Kidney (tissue), 14 donors: Measurements from ENCODE around the gene ADARB1. TPM values are rescaled to one million over a fixed set of nuclear protein-coding genes. Genes with fewer than 3 reads are reported as not detected.

Experiments used
- DNase-seq, 5 donors: peaks; one replicate each; pipeline ENCODE4 v3.0.0-alpha.2; 2013 to 2020
- FAIRE-seq: peaks from 2 replicates; lab custom pipeline; 2012; peaks lifted over from hg19 to GRCh38; lab: Jason Lieb, UNC
- H3K27ac ChIP-seq, 2 donors: one replicate each; pipeline ENCODE4 v1.7.0; 2013; ENCODE audit warnings: low read depth in 2 of 2, low read length in 2 of 2, inconsistent platforms in 1 of 2
- H3K27me3 ChIP-seq: one replicate; pipeline ENCODE4 v1.7.1; 2013; ENCODE audit warnings: low read length, inconsistent platforms; ENCODE audit not compliant: control insufficient read depth, insufficient read depth
- H3K36me3 ChIP-seq, 3 donors: one replicate each; pipeline versions ENCODE4 v1.7.0 to v1.7.1; 2013; ENCODE audit warnings: low read length in 3 of 3, control low read depth in 1 of 3, inconsistent platforms in 1 of 3; ENCODE audit not compliant: insufficient read depth in 3 of 3, control insufficient read depth in 2 of 3
- H3K4me1 ChIP-seq, 3 donors: one replicate each; pipeline versions ENCODE4 v1.7.0 to v1.7.1; 2013; ENCODE audit warnings: low read length in 3 of 3, inconsistent platforms in 1 of 3, low read depth in 1 of 3; ENCODE audit not compliant: control insufficient read depth in 2 of 3, insufficient read depth in 2 of 3
- H3K4me3 ChIP-seq, 3 donors: one replicate each; pipeline versions ENCODE4 v1.7.0 to v1.8.1; 2013; ENCODE audit warnings: low read length in 3 of 3, control low read depth in 1 of 3, inconsistent platforms in 1 of 3
- H3K9ac ChIP-seq, 3 donors: one replicate each; pipeline versions ENCODE4 v1.7.0 to v1.7.1; 2013; ENCODE audit warnings: low read length in 3 of 3, control low read depth in 1 of 3, inconsistent platforms in 1 of 3
- H3K9me3 ChIP-seq, 3 donors: one replicate each; pipeline versions ENCODE4 v1.7.0 to v1.7.1; 2013; ENCODE audit warnings: low read length in 3 of 3, control low read depth in 1 of 3, inconsistent platforms in 1 of 3; ENCODE audit not compliant: control insufficient read depth in 2 of 3, insufficient read depth in 1 of 3
- CTCF ChIP-seq: IDR thresholded peaks from 3 replicates; pipeline ENCODE4 v1.5.1; 2012; ENCODE audit warnings: mild to moderate bottlenecking, moderate library complexity, borderline replicate concordance; ENCODE audit not compliant: insufficient read depth; ENCODE audit errors: extremely low read depth
- intact Hi-C: fragments of 100-400 bp; cut with DNase I; formaldehyde crosslinking; loops from one replicate; pipeline ENCODE4 v1.11.1; 2022
- polyA plus RNA-seq: library from polyadenylated mRNA; stranded (reverse); fragments of 350-450 nt; fragmentation: Illumina TruSeq; extraction: RNeasy Lipid Tissue Mini Kit (QIAGEN cat#74804); gene quantifications from one replicate; pipeline ENCODE4 v1.2.3, GENCODE V29; 2014; ENCODE audit warnings: low read depth, low replicate concordance; ENCODE audit not compliant: insufficient read depth
- total RNA-seq: library from RNA; stranded (reverse); fragmentation: NEBNext Ultra II Directional; extraction: Animal tissue kit (Norgen Biotek cat#: 25700); gene quantifications from one replicate; pipeline ENCODE4 v1.2.1, GENCODE V29; 2021
- donor health status: control.
- donor health status: control.
- donor health status: control.
- donor health status: control.
- donor health status: control.
- donor health status: DM: yes; HTN: yes; CAD: no.
- donor health status: Normal renal cell carcinoma (clear cell type).

Gene ADARB1
- total and polyA plus RNA-seq, 2 donors from 2014 or later: 6.7 to 34.9 TPM

GRCh38 chr21:45266518-45267389 lies 192.4 kb downstream of the ADARB1 start:
- Histone ChIP-seq H3K9me3 (no peaks in the 10 kb centered on the region), H3K4me1 (peaks cover 0 to 3% (median 0%) of the 10 kb centered on the region in 3 donors), H3K27ac (no peak overlapping the region), H3K36me3 (peaks cover 11 to 48% (median 23%) of the 10 kb centered on the region in 3 donors), H3K4me3 (no peak overlapping the region), H3K27me3 (no peaks in the 10 kb centered on the region), H3K9ac (no peak overlapping the region)
- DNase-seq: peak in 3 of 5 donors; percentile 5 to 53 (median 20)
- intact Hi-C loops: no loop called here
- no peak for FAIRE-seq
- no peak for TF ChIP-seq CTCF

GRCh38 chr21:45267390-45267760 lies 193.0 kb downstream of the ADARB1 start:
- intact Hi-C loops: no loop called here
- peaks cover 0 to 1% (median 0%) of the 10 kb centered on the region in 3 donors for H3K4me1 ChIP-seq
- FAIRE-seq: no peak
- no peaks in the 10 kb centered on the region for H3K27me3 ChIP-seq
- TF ChIP-seq CTCF: no peak
- no peaks in the 10 kb centered on the region for H3K9me3 ChIP-seq
- peak in 3 of 5 donors; percentile 5 to 33 (median 9) for DNase-seq
- no peak overlapping the region for H3K4me3 ChIP-seq
- H3K9ac ChIP-seq: no peak overlapping the region
- peaks cover 11 to 54% (median 23%) of the 10 kb centered on the region in 3 donors for H3K36me3 ChIP-seq
- H3K27ac ChIP-seq: no peak overlapping the region

- no peak for FAIRE-seq
- Histone ChIP-seq H3K9me3 (peaks cover 0 to 1% (median 0%) of the 10 kb centered on the region in 3 donors), H3K9ac (no peak overlapping the region), H3K27me3 (no peaks in the 10 kb centered on the region), H3K4me1 (no peaks in the 10 kb centered on the region), H3K36me3 (peaks cover 16 to 48% (median 25%) of the 10 kb centered on the region in 3 donors), H3K27ac (no peak overlapping the region), H3K4me3 (no peak overlapping the region)
- TF ChIP-seq CTCF: no peak
- intact Hi-C loops: no loop called here
- DNase-seq: peak in 2 of 5 donors; percentile 18 to 43
Measured at GRCh38 chr21:45269861-45270260, 195.5 kb downstream of the ADARB1 start.
